Hair follicle dermal papilla cell (primary cell): ENCODE results near the gene CLDN10. TPM values are rescaled to one million over a fixed set of nuclear protein-coding genes. Genes with fewer than 3 reads are reported as not detected.

Experiments used
- total RNA-seq: library from RNA; depleted of rRNA; stranded (reverse); fragments of >200 nt; gene quantifications from 2 replicates; pipeline ENCODE4 v1.2.3, GENCODE V29; 2012

The CLDN10 gene, protein sequence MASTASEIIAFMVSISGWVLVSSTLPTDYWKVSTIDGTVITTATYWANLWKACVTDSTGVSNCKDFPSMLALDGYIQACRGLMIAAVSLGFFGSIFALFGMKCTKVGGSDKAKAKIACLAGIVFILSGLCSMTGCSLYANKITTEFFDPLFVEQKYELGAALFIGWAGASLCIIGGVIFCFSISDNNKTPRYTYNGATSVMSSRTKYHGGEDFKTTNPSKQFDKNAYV
- not detected in 2 replicates for total RNA-seq

DNA sequence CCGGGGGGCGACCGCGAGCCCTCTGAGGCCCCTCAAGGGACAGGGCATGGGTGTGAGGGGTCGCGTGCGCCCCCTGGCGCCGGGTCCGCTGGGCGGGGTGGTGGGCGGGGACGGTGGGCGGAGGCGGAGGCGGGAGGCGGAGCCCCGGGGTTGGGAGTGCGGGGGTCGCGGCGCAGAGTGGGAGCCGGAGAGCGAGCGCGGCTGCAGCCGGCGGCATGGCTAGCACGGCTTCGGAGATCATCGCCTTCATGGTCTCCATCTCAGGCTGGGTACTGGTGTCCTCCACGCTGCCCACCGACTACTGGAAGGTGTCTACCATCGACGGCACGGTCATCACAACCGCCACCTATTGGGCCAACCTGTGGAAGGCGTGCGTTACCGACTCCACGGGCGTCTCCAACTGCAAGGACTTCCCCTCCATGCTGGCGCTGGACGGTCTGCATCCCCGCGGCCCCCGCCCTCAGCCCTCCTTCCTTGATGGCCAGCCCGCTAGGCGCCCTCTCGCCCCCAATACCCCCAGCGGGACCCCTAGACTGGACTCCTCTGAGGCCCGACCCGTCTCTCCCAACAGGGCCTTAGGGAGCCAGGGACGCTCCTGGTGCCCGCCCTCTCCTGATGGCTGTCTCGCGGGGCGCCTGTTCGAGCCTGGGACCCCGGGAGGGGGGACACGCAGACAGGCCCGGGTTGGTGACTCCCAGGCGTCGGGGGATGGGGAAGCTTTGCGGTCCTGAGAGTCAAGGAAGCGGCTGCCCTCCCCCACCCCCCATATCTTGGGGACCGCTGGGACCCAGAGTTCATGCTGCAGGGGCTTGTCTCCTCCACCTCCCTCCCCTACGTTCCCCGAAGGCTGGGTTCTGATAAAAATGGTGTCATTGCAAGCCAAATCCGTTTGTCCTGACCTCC, at the start of gene CLDN10:
Gene CLDN10, plus strand, starts transcription at position 182 of the 903 bp plus-strand sequence. Its CDS starts 34 bp downstream, at position 216.

Other genes starting within 250 kb of the CLDN10 start
- gene DZIP1, start 92.0 kb downstream of the CLDN10 start, total RNA-seq: 49.5 and 57.3 TPM in 2 replicates
- 81.8 and 88.4 TPM in 2 replicates for gene DNAJC3, start 124.4 kb downstream of the CLDN10 start, total RNA-seq